H1 (cell line): Measurements from ENCODE around the gene SMU1. TPM values are rescaled to one million over a fixed set of nuclear protein-coding genes. Genes with fewer than 3 reads are reported as not detected.

Source experiments
- CTCF ChIA-PET: fragments of 300-600 bp; sonication (Branson Sonifier 250); formaldehyde crosslinking; loops from one replicate; lab custom pipeline; 2021; ENCODE audit not compliant: partially characterized antibody; lab: Charles Lee
- POLR2A ChIA-PET: fragments of 300-600 bp; sonication (Branson Sonifier 250); formaldehyde crosslinking; loops from one replicate; lab custom pipeline; 2021; ENCODE audit warnings: inconsistent platforms; ENCODE audit not compliant: partially characterized antibody; lab: Charles Lee
- DNase-seq, 2 experiments: peaks; one replicate each; pipeline versions ENCODE4 v3.0.0 to v3.0.0-alpha.2; 2010 to 2022; ENCODE audit warnings: low spot score in 2 of 2, low read depth in 1 of 2, mixed read lengths in 1 of 2
- FAIRE-seq: peaks from 2 replicates; lab custom pipeline; 2011; peaks lifted over from hg19 to GRCh38; lab: Jason Lieb, UNC
- H2AFZ ChIP-seq: 2 replicates; pipeline ENCODE4 v1.8.1; 2012; ENCODE audit warnings: low read length, inconsistent platforms
- H2AK5ac ChIP-seq: 2 replicates; pipeline ENCODE4 v1.6.1; 2013; ENCODE audit warnings: low read depth, low read length
- H2BK120ac ChIP-seq: replicated peaks from 2 replicates; pipeline ENCODE3; 2013; ENCODE audit warnings: low read depth, low read length, inconsistent platforms
- H2BK12ac ChIP-seq: 2 replicates; pipeline ENCODE4 v1.6.1; 2013; ENCODE audit warnings: low read depth, low read length
- H2BK15ac ChIP-seq: 2 replicates; pipeline ENCODE4 v1.6.1; 2013; ENCODE audit warnings: low read length
- H2BK20ac ChIP-seq: 2 replicates; pipeline ENCODE4 v1.6.1; 2013; ENCODE audit warnings: low read length
- H2BK5ac ChIP-seq: 2 replicates; pipeline ENCODE4 v1.6.1; 2013; ENCODE audit warnings: low read depth, low read length
- H3K14ac ChIP-seq: 2 replicates; pipeline ENCODE4 v1.6.1; 2013; ENCODE audit warnings: inconsistent platforms; ENCODE audit not compliant: insufficient read length
- H3K18ac ChIP-seq: 2 replicates; pipeline ENCODE4 v1.6.1; 2013; ENCODE audit warnings: low read length; ENCODE audit errors: extremely low read depth
- H3K23ac ChIP-seq: 2 replicates; pipeline ENCODE4 v1.6.1; 2013; ENCODE audit warnings: inconsistent platforms; ENCODE audit not compliant: insufficient read length
- H3K23me2 ChIP-seq: 2 replicates; pipeline ENCODE4 v1.6.1; 2013; ENCODE audit warnings: low read depth, low read length
- H3K27ac ChIP-seq: 2 replicates; pipeline ENCODE4 v1.6.1; 2011; ENCODE audit warnings: low read depth, low read length, inconsistent platforms
- H3K27me3 ChIP-seq, 4 experiments: replicated peaks in 1 of 4; 1 replicate in 1 of 4; 2 replicates in 3 of 4; pipeline versions ENCODE4 v1.6.1 to v1.8.1; 2011 to 2013; ENCODE audit warnings: low read length in 3 of 4, mild to moderate bottlenecking in 3 of 4, inconsistent platforms in 2 of 4, mixed read lengths in 2 of 4, moderate library complexity in 1 of 4; ENCODE audit not compliant: control insufficient read depth in 3 of 4, insufficient read depth in 3 of 4; ENCODE audit errors: extremely low read depth in 1 of 4
- H3K36me3 ChIP-seq, 4 experiments: 2 replicates each; pipeline versions ENCODE4 v1.6.1 to v1.8.1; 2011 to 2013; ENCODE audit warnings: mild to moderate bottlenecking in 4 of 4, low read length in 3 of 4, moderate library complexity in 2 of 4, control low read depth in 1 of 4, inconsistent platforms in 1 of 4; ENCODE audit not compliant: insufficient read depth in 4 of 4, control insufficient read depth in 2 of 4
- H3K4ac ChIP-seq: replicated peaks from 2 replicates; pipeline ENCODE3; 2013; ENCODE audit warnings: low read length, low read depth, mixed read lengths, inconsistent platforms; ENCODE audit not compliant: insufficient read length
- H3K4me1 ChIP-seq, 4 experiments: replicated peaks in 1 of 4; 1 replicate in 1 of 4; 2 replicates in 3 of 4; pipeline versions ENCODE4 v1.6.1 to v1.8.1; 2011 to 2013; ENCODE audit warnings: low read length in 3 of 4, inconsistent platforms in 2 of 4, mixed read lengths in 1 of 4; ENCODE audit not compliant: insufficient read depth in 4 of 4, control insufficient read depth in 3 of 4
- H3K4me2 ChIP-seq, 2 experiments: 2 replicates each; pipeline versions ENCODE4 v1.6.1 to v1.8.1; 2011 to 2013; ENCODE audit warnings: low read depth in 2 of 2, low read length in 2 of 2, control low read depth in 1 of 2, inconsistent platforms in 1 of 2, mild to moderate bottlenecking in 1 of 2; ENCODE audit not compliant: insufficient read depth in 1 of 2
- H3K4me3 ChIP-seq, 4 experiments: fragments of 200-600, 300-600 bp in 1 of 4; sonication (generic), shearing (Covaris generic), sonication (Bioruptor Twin) in 1 of 4; 2 replicates each; pipeline versions ENCODE4 v1.5.1 to v1.8.1; 2011 to 2016; ENCODE audit warnings: low read length in 4 of 4, low read depth in 3 of 4, control low read depth in 2 of 4, inconsistent platforms in 2 of 4, mild to moderate bottlenecking in 2 of 4, mixed read lengths in 1 of 4, moderate library complexity in 1 of 4; ENCODE audit not compliant: insufficient read depth in 2 of 4; ENCODE audit errors: extremely low read depth in 1 of 4
- H3K56ac ChIP-seq: replicated peaks from 2 replicates; pipeline ENCODE3; 2013; ENCODE audit warnings: low read depth, mild to moderate bottlenecking, mixed read lengths, low read length, inconsistent platforms; ENCODE audit not compliant: insufficient read length
- H3K79me1 ChIP-seq: 2 replicates; pipeline ENCODE4 v1.6.1; 2013; ENCODE audit warnings: low read depth, low read length, control low read depth
- H3K79me2 ChIP-seq, 2 experiments: 2 replicates each; pipeline versions ENCODE4 v1.6.1 to v1.8.1; 2012 to 2013; ENCODE audit warnings: low read length in 2 of 2, mild to moderate bottlenecking in 2 of 2, inconsistent platforms in 1 of 2; ENCODE audit not compliant: insufficient read depth in 2 of 2, control insufficient read depth in 1 of 2
- H3K9ac ChIP-seq, 4 experiments: replicated peaks in 1 of 4; 1 replicate in 1 of 4; 2 replicates in 3 of 4; pipeline versions ENCODE4 v1.6.1 to v1.8.1; 2011 to 2013; ENCODE audit warnings: low read depth in 3 of 4, low read length in 3 of 4, control low read depth in 2 of 4, mild to moderate bottlenecking in 2 of 4, moderate library complexity in 2 of 4, inconsistent platforms in 1 of 4; ENCODE audit errors: extremely low read depth in 1 of 4
- H3K9me3 ChIP-seq, 2 experiments: 2 replicates each; pipeline versions ENCODE4 v1.6.1 to v1.8.1; 2012 to 2013; ENCODE audit warnings: mild to moderate bottlenecking in 2 of 2, moderate library complexity in 2 of 2, control low read depth in 1 of 2, inconsistent platforms in 1 of 2, low read depth in 1 of 2, low read length in 1 of 2, mixed read lengths in 1 of 2; ENCODE audit not compliant: insufficient read depth in 2 of 2
- H4K20me1 ChIP-seq, 2 experiments: replicated peaks in 1 of 2; 2 replicates each; pipeline versions ENCODE3 to v1.8.1; 2011 to 2013; ENCODE audit warnings: inconsistent platforms in 2 of 2, low read length in 2 of 2, mild to moderate bottlenecking in 1 of 2; ENCODE audit not compliant: insufficient read depth in 2 of 2, control insufficient read depth in 1 of 2
- H4K5ac ChIP-seq: 2 replicates; pipeline ENCODE4 v1.6.1; 2013; ENCODE audit warnings: low read length, low read depth, mixed read lengths, inconsistent platforms; ENCODE audit not compliant: insufficient read length
- H4K8ac ChIP-seq: 2 replicates; pipeline ENCODE4 v1.8.0; 2013; ENCODE audit warnings: mild to moderate bottlenecking, moderate library complexity, low read length, inconsistent platforms; ENCODE audit not compliant: insufficient read depth; ENCODE audit errors: extremely low read depth
- H4K91ac ChIP-seq: replicated peaks from 2 replicates; pipeline ENCODE3; 2013; ENCODE audit warnings: low read length, mixed read lengths, inconsistent platforms; ENCODE audit not compliant: insufficient read length
- ATF3 ChIP-seq: IDR thresholded peaks from 2 replicates; pipeline ENCODE4 v1.6.1; 2011; ENCODE audit warnings: low read depth, mild to moderate bottlenecking, low read length; ENCODE audit not compliant: insufficient read depth
- BACH1 ChIP-seq: IDR thresholded peaks from 2 replicates; pipeline ENCODE4 v1.6.1; 2012; ENCODE audit warnings: low read length, improper control_type of control experiment
- CHD1 ChIP-seq: IDR thresholded peaks from 2 replicates; pipeline ENCODE4 v1.6.1; 2012; ENCODE audit warnings: low read depth, low read length, improper control_type of control experiment
- E2F6 ChIP-seq: IDR thresholded peaks from 2 replicates; pipeline ENCODE4 v1.6.1; 2012; ENCODE audit warnings: inconsistent platforms
- EZH2 ChIP-seq: fragments of 200-600 bp; sonication (generic); IDR thresholded peaks from 2 replicates; pipeline ENCODE4 v1.7.1; 2012; ENCODE audit warnings: low read depth, mild to moderate bottlenecking, moderate library complexity, low read length, inconsistent platforms; ENCODE audit not compliant: severe bottlenecking
- GTF2F1 ChIP-seq: IDR thresholded peaks from 2 replicates; pipeline ENCODE4 v1.6.1; 2012; ENCODE audit warnings: low read depth, low read length, improper control_type of control experiment, borderline replicate concordance
- JUND ChIP-seq: IDR thresholded peaks from 2 replicates; pipeline ENCODE4 v1.6.1; 2011; ENCODE audit warnings: mild to moderate bottlenecking, improper control_type of control experiment, low read length
- KDM5A ChIP-seq: fragments of 200-600 bp; IDR thresholded peaks from 2 replicates; pipeline ENCODE4 v1.7.1; 2012; ENCODE audit warnings: mild to moderate bottlenecking, low read length, inconsistent platforms, mixed read lengths
- MAFK ChIP-seq: IDR thresholded peaks from 2 replicates; pipeline ENCODE4 v1.6.1; 2012; ENCODE audit warnings: low read depth, mild to moderate bottlenecking, improper control_type of control experiment, low read length
- NRF1 ChIP-seq: IDR thresholded peaks from 2 replicates; pipeline ENCODE4 v1.6.1; 2011; ENCODE audit warnings: mild to moderate bottlenecking, low read depth, low read length, improper control_type of control experiment
- POLR2A ChIP-seq, 2 experiments: IDR thresholded peaks; 1 replicate in 1 of 2; 2 replicates in 1 of 2; pipeline ENCODE4 v1.6.1; 2011; ENCODE audit warnings: low read depth in 2 of 2, low read length in 2 of 2, mild to moderate bottlenecking in 2 of 2; ENCODE audit errors: control extremely low read depth in 1 of 2
- POLR2AphosphoS5 ChIP-seq: IDR thresholded peaks from 2 replicates; pipeline ENCODE4 v1.6.1; 2011; ENCODE audit warnings: low read depth, low read length
- RXRA ChIP-seq: IDR thresholded peaks from 2 replicates; pipeline ENCODE4 v1.6.1; 2011; ENCODE audit warnings: low read depth, mild to moderate bottlenecking, low read length, moderate library complexity; ENCODE audit not compliant: insufficient read depth
- SIRT6 ChIP-seq: IDR thresholded peaks from one replicate; pipeline ENCODE4 v1.7.1; 2012; ENCODE audit warnings: low read length, inconsistent platforms
- TBP ChIP-seq: IDR thresholded peaks from 2 replicates; pipeline ENCODE4 v1.6.1; 2011; ENCODE audit warnings: low read depth, low read length, improper control_type of control experiment
- WGBS, 2 experiments: shearing (Covaris generic) in 1 of 2; methylation state at CpG; one replicate each; pipeline versions ENCODE4 v1.1.6 to v1.1.7; 2013 to 2015; ENCODE audit warnings: low lambda C conversion rate in 2 of 2, mixed read lengths in 2 of 2, inconsistent platforms in 1 of 2, low coverage in 1 of 2, missing lambda C conversion rate in 1 of 2; ENCODE audit not compliant: insufficient replicate concordance in 2 of 2, insufficient coverage in 1 of 2, insufficient read length in 1 of 2; ENCODE audit errors: extremely low coverage in 1 of 2, missing lambda C conversion rate in 1 of 2; 5-methylcytosine and 5-hydroxymethylcytosine counted together
- polyA plus RNA-seq, 7 experiments: library from polyadenylated mRNA; depleted of rRNA in 3 of 7; stranded (reverse) in 5 of 7; unstranded in 2 of 7; fragments of >200 nt in 5 of 7; fragments of 200-250 nt in 2 of 7; gene quantifications; 1 replicate in 5 of 7; 2 replicates in 1 of 7; 4 replicates in 1 of 7; pipeline versions ENCODE4 v1.2.1 to v1.2.3, GENCODE V29; 2011 to 2013; ENCODE audit warnings: missing spikeins in 2 of 7, mixed read lengths in 2 of 7
- total RNA-seq: library from RNA; stranded (reverse); fragmentation: NEBNext Ultra II Directional; extraction: Animal tissue kit (Norgen Biotek cat#: 25700); gene quantifications from 2 replicates; pipeline ENCODE4 v1.2.1, GENCODE V29; 2021

Gene SMU1
- total and polyA plus RNA-seq, 2 of the 8 experiments (the other 6 are each of a cell fraction or from before 2014, with no cell fraction given), result 8.4 to 26.0 TPM

GRCh38 chr9:33105959-33106358 is 29.5 kb upstream of the SMU1 start:
- Histone ChIP-seq H3K9me3 (no peaks in the 10 kb centered on the region), H3K4me3 (no peak overlapping the region), H2BK20ac (no peak overlapping the region), H3K4me2 (no peak overlapping the region), H4K5ac (no peak overlapping the region), H3K27me3 (no peaks in the 10 kb centered on the region), H3K9ac (no peak overlapping the region), H2AK5ac (no peak overlapping the region), H4K8ac (no peak overlapping the region), H2BK12ac (no peak overlapping the region), H2BK120ac (no peak overlapping the region), H3K18ac (no peak overlapping the region), H2BK15ac (no peak overlapping the region), H3K23me2 (no peaks in the 10 kb centered on the region), H3K36me3 (no peaks in the 10 kb centered on the region), H3K56ac (no peak overlapping the region), H2AFZ (no peak overlapping the region), H3K79me2 (no peaks in the 10 kb centered on the region), H3K79me1 (no peaks in the 10 kb centered on the region), H4K20me1 (no peaks in the 10 kb centered on the region), H3K4ac (no peak overlapping the region), H3K14ac (no peak overlapping the region), H3K23ac (no peak overlapping the region), H4K91ac (no peak overlapping the region), H2BK5ac (no peak overlapping the region), H3K27ac (no peak overlapping the region), H3K4me1 (peaks cover 0 to 3% (median 0%) of the 10 kb centered on the region in 4 experiments; a peak in 1 of 7 replicates)
- WGBS, 2 experiments, result 92% methylated on average over 1 of the region's 1 CpG; no CpG with 5 or more reads in 1 of the 2 experiments
- no peak for FAIRE-seq
- CTCF ChIA-PET, result no interaction called here
- POLR2A ChIA-PET, result no interaction called here
- DNase-seq, result no peak
- no peak for TF ChIP-seq SIRT6
- TF ChIP-seq CHD1, result no peak
- TF ChIP-seq JUND, result no peak
- no peak for TF ChIP-seq GTF2F1
- no peak for TF ChIP-seq ATF3
- TF ChIP-seq TBP, result no peak
- no peak for TF ChIP-seq NRF1
- no peak for TF ChIP-seq E2F6
- TF ChIP-seq POLR2AphosphoS5, result no peak
- no peak for TF ChIP-seq RXRA
- no peak for TF ChIP-seq POLR2A (IDR thresholded peaks at IDR 0.05; ENCODE audit: control extremely low read depth in 1 of 2, low read depth in 2 of 2, low read length in 2 of 2)
- TF ChIP-seq MAFK, result no peak
- no peak for TF ChIP-seq BACH1
- no peak for TF ChIP-seq EZH2
- no peak for TF ChIP-seq KDM5A
